GM18502 (cell line): Measurements from ENCODE around the gene CDC14A.

Experiments used
- ATAC-seq: cut with Tn5 transposase; IDR thresholded peaks from one replicate; pipeline ENCODE4 v1.9.1; 2021; ENCODE audit warnings: mild to moderate bottlenecking; ENCODE audit not compliant: unreplicated experiment, poor library complexity

The CDC14A gene

DNA sequence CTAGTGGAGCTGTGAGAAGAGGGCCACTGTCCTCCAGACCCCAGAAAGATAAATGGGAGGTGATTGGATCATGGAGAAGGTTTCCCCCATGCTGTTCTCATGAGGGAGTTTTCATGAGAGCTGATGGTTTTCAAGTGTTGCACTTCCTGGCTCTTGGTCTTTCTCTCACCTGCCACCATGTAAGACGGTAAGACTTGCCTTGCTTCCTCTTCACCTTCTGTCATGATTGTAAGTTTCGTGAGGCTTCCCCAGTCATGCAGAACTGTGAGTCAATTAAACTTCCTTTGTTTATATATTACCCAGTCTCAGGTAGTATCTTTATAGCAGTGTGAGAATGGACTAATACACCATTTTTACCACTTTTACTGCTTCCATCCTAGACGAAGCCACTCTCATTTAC lies 213.2 kb downstream of the CDC14A start:
- ATAC-seq = no peak

DNA sequence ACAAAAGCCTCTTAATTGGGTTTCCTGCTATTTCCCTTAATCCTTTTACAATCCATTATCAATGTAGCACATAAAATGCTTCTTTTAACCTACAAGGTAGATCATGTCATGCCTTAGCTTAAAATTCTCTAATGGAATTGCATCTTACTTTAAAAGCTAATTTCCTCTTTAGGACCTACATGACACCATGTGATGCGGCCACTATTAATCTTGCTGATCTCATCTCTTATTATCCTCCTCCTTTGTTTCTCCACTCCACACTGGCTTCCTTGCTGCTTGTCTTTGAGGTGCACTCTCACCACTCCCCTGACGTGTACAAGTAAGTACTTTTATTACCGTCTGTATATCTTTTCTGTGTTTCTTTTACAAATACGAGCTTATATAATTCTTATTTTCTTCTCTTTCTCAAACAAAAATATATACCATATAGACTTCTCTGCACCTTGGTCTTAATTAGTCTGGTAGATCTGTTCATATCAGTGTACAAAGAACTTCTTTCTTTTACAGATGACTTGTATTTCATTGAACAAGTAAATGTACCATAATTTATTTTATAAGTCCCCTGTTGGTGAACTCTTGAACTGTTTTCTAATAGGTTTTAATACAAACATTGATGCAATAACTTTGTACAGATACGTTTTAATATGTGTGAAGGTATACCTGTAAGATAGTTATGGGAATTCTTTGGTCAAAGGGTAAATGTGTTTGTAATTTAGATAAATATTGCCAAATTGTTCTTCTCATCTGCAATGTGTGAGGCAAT lies 213.8 kb downstream of the CDC14A start:
- ATAC-seq = no peak

DNA sequence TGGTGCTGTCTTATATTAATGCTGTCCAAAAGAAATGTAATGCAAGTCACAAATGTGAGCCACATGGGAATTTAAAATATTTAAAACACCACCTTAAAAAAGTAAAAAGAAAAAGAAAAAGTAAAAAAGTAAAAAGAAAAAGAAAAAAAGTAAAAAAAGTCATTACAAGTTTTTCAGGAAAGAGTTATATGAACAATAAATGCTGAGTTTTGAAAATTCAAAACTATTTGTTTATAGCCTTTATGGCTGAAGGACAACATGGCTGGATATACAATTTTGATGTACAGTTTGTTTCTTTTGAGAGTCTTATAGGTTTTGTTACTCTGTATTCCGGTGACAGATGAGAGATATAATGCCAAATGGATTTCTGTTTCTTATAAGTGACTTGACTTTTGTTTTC lies 214.8 kb downstream of the CDC14A start:
- ATAC-seq = no peak
